H9 (cell line): Measurements from ENCODE around the gene SPARCL1. TPM values are rescaled to one million over a fixed set of nuclear protein-coding genes. Genes with fewer than 3 reads are reported as not detected.

Experiments
- DNase-seq: peaks from one replicate; pipeline ENCODE4 v3.0.0-alpha.2; 2017
- H2AFZ ChIP-seq: one replicate; pipeline ENCODE4 v1.6.1; 2013; ENCODE audit warnings: mild to moderate bottlenecking, low read length, control low read depth, moderate library complexity
- H2AK5ac ChIP-seq: 2 replicates; pipeline ENCODE4 v1.6.1; 2013; ENCODE audit warnings: low read length, control low read depth, mixed read lengths; ENCODE audit not compliant: insufficient read length
- H2BK120ac ChIP-seq: one replicate; pipeline ENCODE4 v1.6.1; 2013; ENCODE audit warnings: low read depth, mild to moderate bottlenecking, low read length, control low read depth, inconsistent platforms; ENCODE audit not compliant: poor library complexity, severe bottlenecking
- H2BK12ac ChIP-seq: 2 replicates; pipeline ENCODE4 v1.6.1; 2013; ENCODE audit warnings: low read length, control low read depth, mixed read lengths, low read depth; ENCODE audit not compliant: insufficient read length
- H2BK15ac ChIP-seq: 2 replicates; pipeline ENCODE4 v1.6.1; 2013; ENCODE audit warnings: low read depth, low read length, control low read depth
- H2BK20ac ChIP-seq: one replicate; pipeline ENCODE4 v1.6.1; 2013; ENCODE audit warnings: low read depth, mild to moderate bottlenecking, low read length, control low read depth, inconsistent platforms; ENCODE audit not compliant: poor library complexity, severe bottlenecking
- H2BK5ac ChIP-seq: 2 replicates; pipeline ENCODE4 v1.6.1; 2013; ENCODE audit warnings: low read length, control low read depth, mixed read lengths; ENCODE audit not compliant: insufficient read length
- H3K14ac ChIP-seq: 2 replicates; pipeline ENCODE4 v1.6.1; 2013; ENCODE audit warnings: low read length, control low read depth; ENCODE audit not compliant: insufficient read depth
- H3K18ac ChIP-seq: 2 replicates; pipeline ENCODE4 v1.6.1; 2013; ENCODE audit warnings: low read depth, mild to moderate bottlenecking, mixed read lengths, low read length, control low read depth; ENCODE audit not compliant: insufficient read length
- H3K23ac ChIP-seq: 2 replicates; pipeline ENCODE4 v1.6.1; 2013; ENCODE audit warnings: low read length, control low read depth, mixed read lengths, low read depth; ENCODE audit not compliant: insufficient read length
- H3K23me2 ChIP-seq: 2 replicates; pipeline ENCODE4 v1.6.1; 2013; ENCODE audit warnings: low read depth, mild to moderate bottlenecking, mixed read lengths, low read length, control low read depth; ENCODE audit not compliant: insufficient read length, poor library complexity, severe bottlenecking
- H3K27ac ChIP-seq: 2 replicates; pipeline ENCODE4 v1.5.1; 2013; ENCODE audit warnings: low read length, control low read depth, mixed read lengths, low read depth; ENCODE audit not compliant: insufficient read length
- H3K27me3 ChIP-seq: 2 replicates; pipeline ENCODE4 v1.6.1; 2013; ENCODE audit warnings: low read length, control low read depth, inconsistent platforms; ENCODE audit not compliant: insufficient read depth
- H3K4ac ChIP-seq: 2 replicates; pipeline ENCODE4 v1.6.1; 2013; ENCODE audit warnings: low read depth, mild to moderate bottlenecking, control low read depth, inconsistent platforms, low read length, moderate library complexity
- H3K4me1 ChIP-seq: 2 replicates; pipeline ENCODE4 v1.6.1; 2013; ENCODE audit warnings: low read length, control low read depth, inconsistent platforms; ENCODE audit not compliant: insufficient read depth
- H3K4me2 ChIP-seq: 2 replicates; pipeline ENCODE4 v1.6.1; 2013; ENCODE audit warnings: low read length, control low read depth, mixed read lengths; ENCODE audit not compliant: insufficient read length, insufficient read depth
- H3K56ac ChIP-seq: 2 replicates; pipeline ENCODE4 v1.6.1; 2013; ENCODE audit warnings: low read depth, mild to moderate bottlenecking, mixed read lengths, low read length, control low read depth; ENCODE audit not compliant: insufficient read length
- H3K79me1 ChIP-seq: 2 replicates; pipeline ENCODE4 v1.6.1; 2013; ENCODE audit warnings: low read depth, mild to moderate bottlenecking, moderate library complexity, low read length, control low read depth, inconsistent platforms; ENCODE audit not compliant: insufficient read depth, poor library complexity, severe bottlenecking
- H3K79me2 ChIP-seq: 2 replicates; pipeline ENCODE4 v1.6.1; 2013; ENCODE audit warnings: low read length, control low read depth, inconsistent platforms; ENCODE audit not compliant: insufficient read depth
- H3K9ac ChIP-seq: 2 replicates; pipeline ENCODE4 v1.6.1; 2013; ENCODE audit warnings: low read length, control low read depth, mixed read lengths; ENCODE audit not compliant: insufficient read length; ENCODE audit errors: extremely low read depth
- H3K9me3 ChIP-seq: one replicate; pipeline ENCODE4 v1.6.1; 2013; ENCODE audit warnings: low read depth, low read length, inconsistent platforms; ENCODE audit not compliant: control insufficient read depth
- H3T11ph ChIP-seq: one replicate; pipeline ENCODE4 v1.6.1; 2013; ENCODE audit warnings: mild to moderate bottlenecking, low read length, control low read depth, inconsistent platforms
- H4K20me1 ChIP-seq: one replicate; pipeline ENCODE4 v1.6.1; 2013; ENCODE audit not compliant: control insufficient read depth, insufficient read length, insufficient read depth
- H4K5ac ChIP-seq: 2 replicates; pipeline ENCODE4 v1.6.1; 2013; ENCODE audit warnings: low read depth, mild to moderate bottlenecking, mixed read lengths, low read length, control low read depth; ENCODE audit not compliant: insufficient read length
- H4K8ac ChIP-seq: replicated peaks from 2 replicates; pipeline ENCODE4 v1.6.1; 2013; ENCODE audit warnings: low read length, control low read depth, mixed read lengths, low read depth; ENCODE audit not compliant: insufficient read length
- H4K91ac ChIP-seq: 2 replicates; pipeline ENCODE4 v1.6.1; 2013; ENCODE audit warnings: low read depth, mild to moderate bottlenecking, moderate library complexity, mixed read lengths, low read length, control low read depth; ENCODE audit not compliant: insufficient read length
- H3K27ac Mint-ChIP-seq, 3 experiments: 2 replicates in 2 of 3; 3 replicates in 1 of 3; pipeline ENCODE4 v1.8.0; 2020 to 2021; ENCODE audit warnings: mixed read lengths in 3 of 3, mild to moderate bottlenecking in 1 of 3, moderate library complexity in 1 of 3
- H3K27me3 Mint-ChIP-seq: 2 replicates; pipeline ENCODE4 v1.8.0; 2021; ENCODE audit warnings: low read depth, mild to moderate bottlenecking, moderate library complexity, mixed read lengths
- H3K36me3 Mint-ChIP-seq, 3 experiments: 2 replicates in 2 of 3; 3 replicates in 1 of 3; pipeline ENCODE4 v1.8.0; 2020 to 2021; ENCODE audit warnings: low read depth in 3 of 3, mixed read lengths in 3 of 3; ENCODE audit not compliant: insufficient read depth in 1 of 3
- H3K4me1 Mint-ChIP-seq, 2 experiments: 2 replicates each; pipeline ENCODE4 v1.8.0; 2020; ENCODE audit warnings: mixed read lengths in 2 of 2
- H3K4me3 Mint-ChIP-seq, 2 experiments: 2 replicates in 1 of 2; 3 replicates in 1 of 2; pipeline ENCODE4 v1.8.0; 2020 to 2021; ENCODE audit warnings: mild to moderate bottlenecking in 2 of 2, mixed read lengths in 2 of 2, moderate library complexity in 1 of 2
- H3K9me3 Mint-ChIP-seq, 2 experiments: 2 replicates in 1 of 2; 3 replicates in 1 of 2; pipeline ENCODE4 v1.8.0; 2020; ENCODE audit warnings: mild to moderate bottlenecking in 2 of 2, mixed read lengths in 2 of 2, moderate library complexity in 1 of 2
- WGBS: extraction: QIAGEN DNeasy Blood & Tissue Kit; methylation state at CpG from one replicate; pipeline ENCODE4 v1.1.7; 2013; ENCODE audit warnings: missing lambda C conversion rate, low lambda C conversion rate, mixed read lengths; ENCODE audit not compliant: insufficient read length; ENCODE audit errors: extremely low coverage; 5-methylcytosine and 5-hydroxymethylcytosine counted together
- total RNA-seq: library from RNA; stranded (reverse); gene quantifications from 2 replicates; pipeline ENCODE4 v1.2.1, GENCODE V29; 2021
- TF ChIP-seq, protein P1 (sequence below): fragments of 200-600 bp; sonication (generic); conservative IDR thresholded peaks from 3 replicates; pipeline ENCODE4 v1.8.0; 2021; ENCODE audit warnings: antibody characterized with exemption, mild to moderate bottlenecking

Gene SPARCL1
- total RNA-seq, 1 experiment from 2014 or later = 0.17 TPM

DNA sequence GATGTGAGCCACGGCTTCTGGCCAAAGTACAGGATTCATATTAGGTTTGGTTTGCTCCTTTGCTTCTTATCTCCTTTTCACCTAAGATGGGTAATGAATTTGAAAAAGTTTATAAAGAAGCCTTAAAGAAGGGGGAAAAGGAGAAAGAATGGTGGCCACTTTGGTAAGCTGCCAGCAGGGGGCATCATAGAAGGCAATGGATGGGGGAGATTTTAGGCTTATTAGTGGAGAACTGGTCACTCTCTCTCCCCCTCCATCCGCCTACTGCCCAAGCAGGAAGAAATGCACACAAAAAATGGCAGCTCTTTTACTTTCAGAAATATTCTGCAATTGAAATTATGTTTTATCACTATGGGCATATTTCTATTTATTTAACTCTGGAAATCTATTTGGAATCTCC, 32.0 kb downstream of the SPARCL1 start:
- Mint-ChIP-seq H3K27ac (no peak overlapping the region; a peak in 1 of 7 replicates), H3K4me1 (no peaks in the 10 kb centered on the region), H3K27me3 (no peaks in the 10 kb centered on the region), H3K4me3 (no peak overlapping the region), H3K36me3 (peaks cover 0 to 2% (median 2%) of the 10 kb centered on the region in 3 experiments; a peak in 3 of 7 replicates), H3K9me3 (no peaks in the 10 kb centered on the region)
- no peak overlapping the region for H3T11ph ChIP-seq
- H2BK12ac ChIP-seq = no peak overlapping the region
- H3K27ac ChIP-seq = no peak overlapping the region
- H3K23me2 ChIP-seq = no peaks in the 10 kb centered on the region
- whole genome bisulfite sequencing = no CpG with 5 or more reads among the region's 2 CpGs
- no peak overlapping the region for H3K18ac ChIP-seq
- H3K14ac ChIP-seq = no peak overlapping the region
- H2BK20ac ChIP-seq = no peak overlapping the region
- DNase-seq = no peak
- TF ChIP-seq, protein P1, sequence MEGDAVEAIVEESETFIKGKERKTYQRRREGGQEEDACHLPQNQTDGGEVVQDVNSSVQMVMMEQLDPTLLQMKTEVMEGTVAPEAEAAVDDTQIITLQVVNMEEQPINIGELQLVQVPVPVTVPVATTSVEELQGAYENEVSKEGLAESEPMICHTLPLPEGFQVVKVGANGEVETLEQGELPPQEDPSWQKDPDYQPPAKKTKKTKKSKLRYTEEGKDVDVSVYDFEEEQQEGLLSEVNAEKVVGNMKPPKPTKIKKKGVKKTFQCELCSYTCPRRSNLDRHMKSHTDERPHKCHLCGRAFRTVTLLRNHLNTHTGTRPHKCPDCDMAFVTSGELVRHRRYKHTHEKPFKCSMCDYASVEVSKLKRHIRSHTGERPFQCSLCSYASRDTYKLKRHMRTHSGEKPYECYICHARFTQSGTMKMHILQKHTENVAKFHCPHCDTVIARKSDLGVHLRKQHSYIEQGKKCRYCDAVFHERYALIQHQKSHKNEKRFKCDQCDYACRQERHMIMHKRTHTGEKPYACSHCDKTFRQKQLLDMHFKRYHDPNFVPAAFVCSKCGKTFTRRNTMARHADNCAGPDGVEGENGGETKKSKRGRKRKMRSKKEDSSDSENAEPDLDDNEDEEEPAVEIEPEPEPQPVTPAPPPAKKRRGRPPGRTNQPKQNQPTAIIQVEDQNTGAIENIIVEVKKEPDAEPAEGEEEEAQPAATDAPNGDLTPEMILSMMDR = peak; percentile 77
- no peak overlapping the region for H4K5ac ChIP-seq
- H4K20me1 ChIP-seq = no peaks in the 10 kb centered on the region
- no peak overlapping the region for H4K91ac ChIP-seq
- H3K4ac ChIP-seq = no peak overlapping the region
- H2AK5ac ChIP-seq = no peak overlapping the region
- no peaks in the 10 kb centered on the region; the same call in 1 of the 2 replicates for H3K27me3 ChIP-seq
- H3K9ac ChIP-seq = no peak overlapping the region
- H3K56ac ChIP-seq = no peak overlapping the region
- no peak overlapping the region for H2BK15ac ChIP-seq
- no peak overlapping the region for H3K23ac ChIP-seq
- no peak overlapping the region for H3K4me2 ChIP-seq
- H3K79me1 ChIP-seq = no peaks in the 10 kb centered on the region
- H2BK5ac ChIP-seq = no peak overlapping the region
- no peaks in the 10 kb centered on the region for H3K4me1 ChIP-seq
- H2AFZ ChIP-seq = no peak overlapping the region
- no peak overlapping the region for H2BK120ac ChIP-seq
- no peak overlapping the region for H4K8ac ChIP-seq
- H3K9me3 ChIP-seq = no peaks in the 10 kb centered on the region
- no peaks in the 10 kb centered on the region for H3K79me2 ChIP-seq
